Testis (tissue), 3 donors: ENCODE measurements around the gene RXRA. TPM values are rescaled to one million over a fixed set of nuclear protein-coding genes. Genes with fewer than 3 reads are reported as not detected.

Experiments
- DNase-seq: peaks from one replicate; pipeline ENCODE4 v3.0.0-alpha.2; 2019
- H3K27ac ChIP-seq, 2 donors: fragments of 200-600 bp; sonication (generic); one replicate each; pipeline ENCODE4 v1.5.1; 2019
- H3K27me3 ChIP-seq: fragments of 200-600 bp; sonication (generic); one replicate; pipeline ENCODE4 v1.5.1; 2019
- H3K36me3 ChIP-seq: fragments of 200-600 bp; sonication (generic); one replicate; pipeline ENCODE4 v1.5.1; 2017; ENCODE audit warnings: low read depth; ENCODE audit errors: missing control alignments
- H3K4me1 ChIP-seq: fragments of 200-600 bp; sonication (generic); one replicate; pipeline ENCODE4 v1.5.1; 2019
- H3K4me3 ChIP-seq, 2 donors: fragments of 200-600 bp; sonication (generic); one replicate each; pipeline ENCODE4 v1.5.1; 2017 to 2019
- H3K9me3 ChIP-seq: fragments of 200-600 bp; sonication (generic); one replicate; pipeline ENCODE4 v1.5.1; 2017
- POLR2A ChIP-seq: fragments of 450-650 bp; IDR thresholded peaks from one replicate; pipeline ENCODE4 v1.6.1; 2017; ENCODE audit warnings: antibody characterized with exemption, mild to moderate bottlenecking, moderate library complexity
- WGBS, 2 donors: methylation state at CpG; one replicate each; pipeline ENCODE4 v1.1.5; 2018; 5-methylcytosine and 5-hydroxymethylcytosine counted together
- intact Hi-C: fragments of 100-400 bp; cut with DNase I; formaldehyde crosslinking; loops from one replicate; pipeline ENCODE4 v1.15.1; 2023; ENCODE audit warnings: low total_unique reads
- polyA plus RNA-seq: library from polyadenylated mRNA; stranded (reverse); fragments of 350-450 nt; fragmentation: Illumina TruSeq; extraction: RNeasy Lipid Tissue Mini Kit (QIAGEN cat#74804); gene quantifications from one replicate; pipeline ENCODE4 v1.2.3, GENCODE V29; 2014; ENCODE audit warnings: low read depth, low replicate concordance; ENCODE audit not compliant: insufficient read depth
- total RNA-seq, 2 donors: library from RNA; depleted of rRNA; stranded (reverse); fragments of >200 nt; gene quantifications; one replicate each; pipeline ENCODE4 v1.2.3, GENCODE V29; 2016
- TF ChIP-seq, protein P1 (sequence below), 3 experiments: fragments of 450-650 bp in 2 of 3; fragments of 200-600 bp in 1 of 3; sonication (generic) in 1 of 3; IDR thresholded peaks; one replicate each; pipeline ENCODE4 v1.5.1; 2016 to 2019; ENCODE audit warnings: antibody characterized with exemption in 3 of 3, mild to moderate bottlenecking in 2 of 3, moderate library complexity in 1 of 3

RXRA gene
- total and polyA plus RNA-seq, 3 donors from 2014 or later = 31.3 to 61.0 (median 47.3) TPM

DNA sequence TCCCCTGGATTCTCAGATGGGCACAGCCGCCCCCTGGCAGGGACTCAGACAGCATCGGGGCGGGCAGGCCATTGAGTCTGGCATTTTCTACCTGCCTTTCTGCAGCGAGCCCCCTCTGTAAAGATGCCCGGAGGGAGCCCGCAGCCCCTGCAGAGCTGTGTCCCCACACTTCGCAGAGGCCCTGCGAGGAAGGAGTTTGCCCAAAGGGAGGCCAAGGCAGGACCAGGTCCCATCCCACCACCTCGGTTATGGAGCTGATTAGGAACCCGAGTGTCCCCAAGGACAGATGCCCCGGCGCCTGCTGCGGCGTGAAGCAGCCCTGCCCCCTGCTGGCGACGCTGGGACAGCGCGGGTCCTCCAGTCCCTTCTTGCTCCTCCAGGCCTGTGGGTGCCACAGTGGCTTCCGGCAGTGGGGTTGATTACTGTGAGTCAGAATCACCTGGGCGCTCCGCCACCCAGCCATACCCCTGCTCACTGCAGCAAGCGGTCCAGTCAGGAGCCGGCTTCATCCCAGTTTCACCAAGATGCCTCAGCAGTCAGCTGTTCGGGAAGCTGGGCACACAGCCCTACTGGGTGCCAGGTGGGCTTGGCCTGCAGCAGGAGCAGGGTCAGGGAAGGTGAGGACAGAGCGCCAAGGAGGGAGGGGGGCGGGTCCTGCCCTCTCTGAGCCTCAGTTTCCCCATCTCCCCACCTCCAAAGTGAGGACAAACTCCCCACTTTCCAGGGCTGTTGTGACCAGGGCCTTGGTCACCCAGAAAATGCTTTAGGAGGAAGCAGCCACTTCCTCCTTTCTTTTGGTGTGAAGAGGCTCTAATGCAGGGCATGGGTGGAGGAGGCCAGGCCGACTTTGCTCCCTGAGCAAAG lies 117.2 kb downstream of the RXRA start:
- Histone ChIP-seq H3K4me3 (no peak overlapping the region), H3K4me1 (peaks cover 17% of the 10 kb centered on the region), H3K36me3 (no peaks in the 10 kb centered on the region), H3K27ac (no peak overlapping the region), H3K27me3 (no peaks in the 10 kb centered on the region), H3K9me3 (no peaks in the 10 kb centered on the region)
- intact Hi-C loops = loop anchor here (1.0 kb wide), 1 partner anchor 273 kb away; no protein-coding TSS in a partner anchor
- no peak for TF ChIP-seq POLR2A
- TF ChIP-seq, protein P1, sequence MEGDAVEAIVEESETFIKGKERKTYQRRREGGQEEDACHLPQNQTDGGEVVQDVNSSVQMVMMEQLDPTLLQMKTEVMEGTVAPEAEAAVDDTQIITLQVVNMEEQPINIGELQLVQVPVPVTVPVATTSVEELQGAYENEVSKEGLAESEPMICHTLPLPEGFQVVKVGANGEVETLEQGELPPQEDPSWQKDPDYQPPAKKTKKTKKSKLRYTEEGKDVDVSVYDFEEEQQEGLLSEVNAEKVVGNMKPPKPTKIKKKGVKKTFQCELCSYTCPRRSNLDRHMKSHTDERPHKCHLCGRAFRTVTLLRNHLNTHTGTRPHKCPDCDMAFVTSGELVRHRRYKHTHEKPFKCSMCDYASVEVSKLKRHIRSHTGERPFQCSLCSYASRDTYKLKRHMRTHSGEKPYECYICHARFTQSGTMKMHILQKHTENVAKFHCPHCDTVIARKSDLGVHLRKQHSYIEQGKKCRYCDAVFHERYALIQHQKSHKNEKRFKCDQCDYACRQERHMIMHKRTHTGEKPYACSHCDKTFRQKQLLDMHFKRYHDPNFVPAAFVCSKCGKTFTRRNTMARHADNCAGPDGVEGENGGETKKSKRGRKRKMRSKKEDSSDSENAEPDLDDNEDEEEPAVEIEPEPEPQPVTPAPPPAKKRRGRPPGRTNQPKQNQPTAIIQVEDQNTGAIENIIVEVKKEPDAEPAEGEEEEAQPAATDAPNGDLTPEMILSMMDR (IDR thresholded peaks at IDR 0.05) = peak; percentile 95 to 99 (median 98)
- 34 to 51% methylated on average over 7 to 27 of the region's 27 CpGs for WGBS, 2 donors
- peak; percentile 83 for DNase-seq

DNA sequence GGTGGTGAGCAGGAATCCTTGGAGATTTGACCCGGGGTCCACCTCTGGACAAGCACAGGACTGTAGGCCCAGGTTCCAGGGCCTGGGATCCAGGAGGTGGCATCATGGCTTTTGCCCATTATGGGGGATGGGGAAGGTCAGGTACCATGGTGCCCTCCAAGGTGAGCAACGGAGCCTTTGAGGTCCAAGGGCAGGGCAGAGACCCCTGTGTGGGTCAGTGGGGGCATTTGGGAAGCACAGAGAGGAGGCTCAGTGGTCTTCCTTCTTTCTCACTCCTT lies 117.7 kb downstream of the RXRA start:
- intact Hi-C loops = no loop called here
- Histone ChIP-seq H3K4me3 (no peak overlapping the region), H3K27ac (no peak overlapping the region), H3K36me3 (no peaks in the 10 kb centered on the region), H3K4me1 (peaks cover 17% of the 10 kb centered on the region), H3K9me3 (no peaks in the 10 kb centered on the region), H3K27me3 (no peaks in the 10 kb centered on the region)
- DNase-seq = no peak
- TF ChIP-seq, protein P1 (IDR thresholded peaks at IDR 0.05) = no peak
- TF ChIP-seq POLR2A = no peak
- WGBS, 2 donors = 86 to 94% methylated on average over 1 to 2 of the region's 2 CpGs

DNA sequence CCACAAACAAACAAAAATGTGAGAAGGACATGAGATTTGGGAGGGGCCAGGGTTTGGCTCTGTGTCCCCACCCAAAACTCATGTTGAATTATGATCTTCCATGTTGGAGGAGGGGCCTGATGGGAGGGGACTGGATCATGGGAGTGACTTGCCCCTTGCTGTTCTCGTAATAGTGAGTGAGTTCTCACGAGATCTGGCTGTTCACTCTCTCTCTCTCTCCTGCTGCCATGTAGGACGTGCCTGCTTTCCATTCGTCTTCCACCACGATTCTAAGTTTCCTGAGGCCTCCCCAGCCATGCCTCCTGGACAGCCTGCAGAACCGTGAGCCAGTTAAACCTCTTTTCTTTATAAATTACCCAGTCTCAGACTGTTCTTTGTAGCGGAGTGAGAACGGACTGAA lies 118.7 kb downstream of the RXRA start:
- no peak overlapping the region for H3K27ac ChIP-seq
- intact Hi-C loops = no loop called here
- WGBS, 2 donors = 62 to 81% methylated on average over 8 of the region's 8 CpGs
- peaks cover 17% of the 10 kb centered on the region for H3K4me1 ChIP-seq
- no peak for TF ChIP-seq POLR2A
- TF ChIP-seq, protein P1 (IDR thresholded peaks at IDR 0.05) = no peak
- DNase-seq = no peak
- no peaks in the 10 kb centered on the region for H3K27me3 ChIP-seq
- H3K36me3 ChIP-seq = no peaks in the 10 kb centered on the region
- no peaks in the 10 kb centered on the region for H3K9me3 ChIP-seq
- no peak overlapping the region for H3K4me3 ChIP-seq

DNA sequence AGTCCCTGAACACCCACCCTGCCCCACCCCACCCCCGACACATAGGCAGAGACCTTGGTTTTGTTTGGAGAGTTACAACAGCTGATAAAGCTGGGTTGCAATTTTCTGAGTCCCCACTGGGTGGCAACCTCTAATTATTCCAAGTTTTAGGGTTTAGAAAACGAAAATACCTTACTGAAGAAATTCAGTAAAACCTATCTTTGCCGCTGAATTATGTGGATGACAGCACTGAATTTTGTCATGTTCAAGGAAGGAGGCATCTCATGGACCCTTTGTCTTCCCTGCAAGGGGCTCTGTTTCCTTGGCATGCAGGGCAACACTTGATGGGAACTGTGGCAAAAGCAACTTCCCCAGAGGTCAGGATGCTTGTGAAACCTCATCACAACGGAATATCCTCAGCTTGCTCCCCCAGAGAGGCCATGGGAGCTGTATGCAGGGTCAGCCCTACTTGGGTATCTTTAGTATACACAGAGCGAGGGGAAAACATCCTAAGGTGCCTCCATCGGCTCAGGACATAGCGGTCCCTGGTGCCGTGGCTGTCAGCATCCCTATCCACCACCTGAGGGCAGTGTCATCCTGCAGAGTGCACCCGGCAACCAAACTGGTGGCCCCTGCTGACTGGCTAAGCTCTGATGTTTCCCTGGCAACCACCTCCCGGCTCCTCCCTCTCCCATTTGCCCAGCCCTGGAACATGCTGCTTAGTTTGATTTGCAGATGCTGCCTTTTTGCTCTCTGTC lies 123.1 kb downstream of the RXRA start:
- Histone ChIP-seq H3K36me3 (no peaks in the 10 kb centered on the region), H3K27me3 (no peaks in the 10 kb centered on the region), H3K9me3 (no peaks in the 10 kb centered on the region), H3K27ac (no peak overlapping the region), H3K4me3 (no peak overlapping the region), H3K4me1 (no peaks in the 10 kb centered on the region)
- intact Hi-C loops = no loop called here
- TF ChIP-seq, protein P1 (IDR thresholded peaks at IDR 0.05) = peak; percentile 64 to 92 (median 78)
- TF ChIP-seq POLR2A = no peak
- WGBS, 2 donors = 39 to 49% methylated on average over 6 to 10 of the region's 10 CpGs
- peak; percentile 96 for DNase-seq
